ENCODE results near the gene BEND4.
"Not testable (repeated sequence)": the region's sequence is repeated elsewhere in the genome, so short reads cannot be mapped to it uniquely, and the experiment has no call there.

BEND4 gene

GRCh38 chr4:42152507-42153504 is at the start of gene BEND4:
TSS of gene BEND4 (minus strand) at chr4:42152655. CDS start at chr4:42152143, 512 bp downstream.
- no peak for DNase-seq (ENCODE audit: low read depth in 2 of 2)

GRCh38 chr4:42197341-42197740 is 44.9 kb upstream of the BEND4 start:
- no peak for DNase-seq (ENCODE audit: low read depth in 2 of 2)

- no peak for DNase-seq (ENCODE audit: low read depth in 2 of 2)
These were observed 20.5 kb upstream of the BEND4 start for GRCh38 chr4:42172921-42173320.

- DNase-seq (ENCODE audit: low read depth in 2 of 2) = no peak
These were observed 19.8 kb upstream of the BEND4 start for GRCh38 chr4:42172128-42172790.

GRCh38 chr4:42167709-42168108 is 15.3 kb upstream of the BEND4 start:
- DNase-seq (ENCODE audit: low read depth in 2 of 2) = no peak

GRCh38 chr4:42166186-42166585 is 13.7 kb upstream of the BEND4 start:
- DNase-seq (ENCODE audit: low read depth in 2 of 2) = not testable (repeated sequence)

- no peak for DNase-seq (ENCODE audit: low read depth in 2 of 2)
These were observed 7.0 kb upstream of the BEND4 start for GRCh38 chr4:42159271-42160001.

GRCh38 chr4:42151568-42152506 is 618 bp downstream of the BEND4 start:
- DNase-seq (ENCODE audit: low read depth in 2 of 2) = no peak

GRCh38 chr4:42150653-42151567 is 1.5 kb downstream of the BEND4 start:
- no peak for DNase-seq (ENCODE audit: low read depth in 2 of 2)

- no peak for DNase-seq (ENCODE audit: low read depth in 2 of 2)
These were observed 3.5 kb downstream of the BEND4 start for GRCh38 chr4:42149004-42149403.

GRCh38 chr4:42148425-42148824 is 4.0 kb downstream of the BEND4 start:
- no peak for DNase-seq (ENCODE audit: low read depth in 2 of 2)

GRCh38 chr4:42144028-42144427 is 8.4 kb downstream of the BEND4 start:
- DNase-seq (ENCODE audit: low read depth in 2 of 2) = no peak

- no peak for DNase-seq (ENCODE audit: low read depth in 2 of 2)
These were observed 9.9 kb downstream of the BEND4 start for GRCh38 chr4:42142591-42142990.

- no peak for DNase-seq (ENCODE audit: low read depth in 2 of 2)
These were observed 16.1 kb downstream of the BEND4 start for GRCh38 chr4:42136371-42136770.

- no peak for DNase-seq (ENCODE audit: low read depth in 2 of 2)
These were observed 19.4 kb downstream of the BEND4 start for GRCh38 chr4:42133006-42133405.

GRCh38 chr4:42132099-42132498 is 20.4 kb downstream of the BEND4 start:
- DNase-seq (ENCODE audit: low read depth in 2 of 2) = no peak

GRCh38 chr4:42123071-42123644 is 29.3 kb downstream of the BEND4 start:
- no peak for DNase-seq (ENCODE audit: low read depth in 2 of 2)

- no peak for DNase-seq (ENCODE audit: low read depth in 2 of 2)
These were observed 30.2 kb downstream of the BEND4 start for GRCh38 chr4:42122237-42122636.

GRCh38 chr4:42119886-42120285 is 32.6 kb downstream of the BEND4 start:
- no peak for DNase-seq (ENCODE audit: low read depth in 2 of 2)

- DNase-seq (ENCODE audit: low read depth in 2 of 2) = no peak
These were observed 39.6 kb downstream of the BEND4 start for GRCh38 chr4:42112846-42113245.

Measured in stimulated activated CD4-positive, alpha-beta T cell treated with anti-CD3 and anti-CD28 coated beads, Interleukin-1b, Interleukin-23, amount 100 ng/mL, for 1 hour (primary cell).